GM19023 (cell line): ENCODE results near the gene ATF1.
"Not testable (repeated sequence)": the region's sequence is repeated elsewhere in the genome, so short reads cannot be mapped to it uniquely, and the experiment has no call there.

ENCODE experiments used
- ATAC-seq: cut with Tn5 transposase; IDR thresholded peaks from one replicate; pipeline ENCODE4 v1.9.1; 2021; ENCODE audit warnings: mild to moderate bottlenecking, moderate library complexity; ENCODE audit not compliant: unreplicated experiment

The ATF1 gene

GRCh38 chr12:50855218-50855617 lies 91.3 kb downstream of the ATF1 start:
- not testable (repeated sequence) for ATAC-seq

GRCh38 chr12:50855679-50856078 lies 91.8 kb downstream of the ATF1 start:
- not testable (repeated sequence) for ATAC-seq

GRCh38 chr12:50859621-50860310 lies 95.9 kb downstream of the ATF1 start:
- no peak for ATAC-seq

GRCh38 chr12:50862316-50862715 lies 98.4 kb downstream of the ATF1 start:
- no peak for ATAC-seq

GRCh38 chr12:50865266-50865665 lies 101.4 kb downstream of the ATF1 start:
- ATAC-seq: no peak

- ATAC-seq: not testable (repeated sequence)
Measured at GRCh38 chr12:50868881-50869280, 105.0 kb downstream of the ATF1 start.
